NCI-H69 (cell line): ENCODE measurements around the gene CTIF.

ENCODE experiments used
- DNase-seq: peaks from one replicate; lab custom pipeline; 2025; lab: John Stamatoyannopoulos, UW

Gene CTIF

GRCh38 chr18:48776156-48776555, 237.3 kb downstream of the CTIF start:
- no peak for DNase-seq

GRCh38 chr18:48776641-48777025, 237.8 kb downstream of the CTIF start:
- no peak for DNase-seq

GRCh38 chr18:48777026-48777743, 238.4 kb downstream of the CTIF start:
- peak; percentile 83 for DNase-seq

GRCh38 chr18:48777744-48778116, 238.9 kb downstream of the CTIF start:
- DNase-seq, result no peak

- no peak for DNase-seq
Observed at GRCh38 chr18:48778344-48779011, 239.6 kb downstream of the CTIF start.

- DNase-seq, result no peak
Observed at GRCh38 chr18:48779462-48779861, 240.6 kb downstream of the CTIF start.

GRCh38 chr18:48780201-48780912, 241.5 kb downstream of the CTIF start:
- peak; percentile 46 for DNase-seq

GRCh38 chr18:48780913-48781162, 242.0 kb downstream of the CTIF start:
- no peak for DNase-seq

- peak; percentile 76 for DNase-seq
Observed at GRCh38 chr18:48781163-48781987, 242.5 kb downstream of the CTIF start.

GRCh38 chr18:48781988-48782363, 243.1 kb downstream of the CTIF start:
- DNase-seq, result no peak

- no peak for DNase-seq
Observed at GRCh38 chr18:48782381-48782861, 243.6 kb downstream of the CTIF start.

GRCh38 chr18:48783616-48784520, 245.0 kb downstream of the CTIF start:
- DNase-seq, result no peak

GRCh38 chr18:48784656-48785055, 245.8 kb downstream of the CTIF start:
- no peak for DNase-seq

- no peak for DNase-seq
Observed at GRCh38 chr18:48785091-48785614, 246.3 kb downstream of the CTIF start.

GRCh38 chr18:48785736-48786454, 247.1 kb downstream of the CTIF start:
- no peak for DNase-seq

- DNase-seq, result no peak
Observed at GRCh38 chr18:48786455-48787202, 247.8 kb downstream of the CTIF start.

- DNase-seq, result no peak
Observed at GRCh38 chr18:48787203-48788151, 248.6 kb downstream of the CTIF start.

- no peak for DNase-seq
Observed at GRCh38 chr18:48788373-48788772, 249.5 kb downstream of the CTIF start.
